ENCODE results near the gene HIBADH.
A peak's percentile ranks its signal among the peaks of the same experiment; 100 is the strongest.

The HIBADH gene

GRCh38 chr7:27605689-27606269, 56.9 kb downstream of the HIBADH start:
- DNase-seq (ENCODE audit: low read depth in 2 of 2) = peak; percentile 51 to 63
- TF ChIP-seq CTCF (IDR thresholded peaks at IDR 0.05; ENCODE audit: low read depth, low read length) = peak; percentile 45
- H3K4me3 ChIP-seq (replicated peaks in 1 of 2; ENCODE audit: low read depth in 2 of 2, low read length in 2 of 2) = no peak overlapping the region

DNA sequence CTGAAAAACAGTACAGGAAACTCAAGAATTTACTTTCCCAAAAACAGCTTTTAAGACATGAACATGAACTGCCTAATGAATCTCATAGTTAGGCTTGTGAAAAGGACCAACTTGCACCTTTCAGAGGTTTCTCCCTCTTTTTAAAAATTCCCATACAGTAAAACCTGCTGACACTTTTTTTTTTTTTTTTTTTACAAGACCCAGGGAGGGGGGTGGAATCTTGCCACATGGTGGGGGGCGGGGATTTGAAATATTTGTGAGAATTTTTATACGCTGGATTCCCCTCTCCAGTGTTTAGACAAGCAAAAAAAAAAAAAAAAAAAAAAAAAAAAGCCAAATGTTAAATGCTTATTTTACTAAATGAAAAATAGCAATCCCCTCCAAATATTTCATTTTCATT, 57.4 kb downstream of the HIBADH start:
- no peak for TF ChIP-seq CTCF (IDR thresholded peaks at IDR 0.05; ENCODE audit: low read depth, low read length)
- no peak for DNase-seq (ENCODE audit: low read depth in 2 of 2)
- H3K4me3 ChIP-seq (replicated peaks in 1 of 2; ENCODE audit: low read depth in 2 of 2, low read length in 2 of 2) = no peak overlapping the region

DNA sequence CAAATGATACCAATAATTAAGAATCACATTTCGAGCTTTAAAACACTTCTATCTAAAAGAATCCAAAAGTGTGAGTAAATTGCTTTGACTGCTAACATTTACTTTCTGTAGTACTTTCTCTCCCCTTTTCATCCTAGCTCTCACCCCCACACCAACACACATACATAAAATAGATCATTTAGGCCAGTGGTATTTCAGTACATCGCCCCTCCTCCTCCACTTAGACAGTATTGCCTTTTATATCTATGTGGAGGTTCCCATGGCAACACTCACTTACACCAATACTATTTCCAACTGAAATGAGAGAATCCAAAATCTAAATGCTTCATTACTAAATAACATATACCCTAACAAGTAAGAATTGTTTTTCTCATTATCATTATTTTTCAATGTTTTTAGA, 58.9 kb downstream of the HIBADH start:
- no peak overlapping the region for H3K4me3 ChIP-seq (replicated peaks in 1 of 2; ENCODE audit: low read depth in 2 of 2, low read length in 2 of 2)
- TF ChIP-seq CTCF (IDR thresholded peaks at IDR 0.05; ENCODE audit: low read depth, low read length) = no peak
- peak in 1 of 2 donors; percentile 12 for DNase-seq (ENCODE audit: low read depth in 2 of 2)

DNA sequence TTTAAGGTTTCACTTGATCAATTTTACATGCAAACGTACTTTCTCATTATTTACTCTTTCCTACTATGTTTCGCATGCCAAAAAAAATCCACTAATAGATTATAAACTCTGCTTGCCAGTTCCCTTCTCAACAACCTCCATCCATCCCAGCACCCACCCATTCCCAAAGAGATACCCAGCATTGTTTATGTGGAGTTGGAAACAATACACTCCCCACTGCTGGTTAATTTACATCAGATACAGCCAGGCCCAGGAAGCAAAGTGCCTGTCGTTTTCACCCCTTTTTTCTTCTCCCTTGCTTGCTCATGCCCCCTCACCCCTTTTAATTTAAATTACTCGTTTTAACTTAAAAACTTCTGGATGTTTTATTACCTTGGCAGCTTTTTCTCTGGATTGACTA, 59.9 kb downstream of the HIBADH start:
- DNase-seq (ENCODE audit: low read depth in 2 of 2) = peak in 1 of 2 donors; percentile 4
- TF ChIP-seq CTCF (IDR thresholded peaks at IDR 0.05; ENCODE audit: low read depth, low read length) = no peak
- H3K4me3 ChIP-seq (replicated peaks in 1 of 2; ENCODE audit: low read depth in 2 of 2, low read length in 2 of 2) = no peak overlapping the region

GRCh38 chr7:27601217-27601616, 61.5 kb downstream of the HIBADH start:
- DNase-seq (ENCODE audit: low read depth in 2 of 2) = no peak
- TF ChIP-seq CTCF (IDR thresholded peaks at IDR 0.05; ENCODE audit: low read depth, low read length) = no peak
- no peak overlapping the region for H3K4me3 ChIP-seq (replicated peaks in 1 of 2; ENCODE audit: low read depth in 2 of 2, low read length in 2 of 2)

- TF ChIP-seq CTCF (IDR thresholded peaks at IDR 0.05; ENCODE audit: low read depth, low read length) = no peak
- peak; percentile 9 to 36 for DNase-seq (ENCODE audit: low read depth in 2 of 2)
- no peak overlapping the region for H3K4me3 ChIP-seq (replicated peaks in 1 of 2; ENCODE audit: low read depth in 2 of 2, low read length in 2 of 2)
Measured at GRCh38 chr7:27600247-27600646, 62.4 kb downstream of the HIBADH start.

GRCh38 chr7:27595009-27595408, 67.7 kb downstream of the HIBADH start:
- no peak overlapping the region for H3K4me3 ChIP-seq (replicated peaks in 1 of 2; ENCODE audit: low read depth in 2 of 2, low read length in 2 of 2)
- no peak for TF ChIP-seq CTCF (IDR thresholded peaks at IDR 0.05; ENCODE audit: low read depth, low read length)
- DNase-seq (ENCODE audit: low read depth in 2 of 2) = no peak

All from cardiac fibroblast (primary cell).